HFF-Myc (cell line): Measurements from ENCODE around the gene SPIRE1.

ENCODE experiments used
- DNase-seq: peaks from one replicate; pipeline ENCODE4 v3.0.0-alpha.2; 2011; ENCODE audit warnings: low read depth; ENCODE audit errors: extremely low read depth
- H3K4me3 ChIP-seq: replicated peaks from 2 replicates; pipeline ENCODE4 v1.5.1; 2011; ENCODE audit warnings: low read depth, mild to moderate bottlenecking, control low read depth, low read length
- TF ChIP-seq, protein P1 (sequence below): IDR thresholded peaks from 2 replicates; pipeline ENCODE4 v1.5.1; 2012; ENCODE audit warnings: mild to moderate bottlenecking, low read depth, low read length, control low read depth; ENCODE audit errors: missing control alignments

SPIRE1 gene

DNA sequence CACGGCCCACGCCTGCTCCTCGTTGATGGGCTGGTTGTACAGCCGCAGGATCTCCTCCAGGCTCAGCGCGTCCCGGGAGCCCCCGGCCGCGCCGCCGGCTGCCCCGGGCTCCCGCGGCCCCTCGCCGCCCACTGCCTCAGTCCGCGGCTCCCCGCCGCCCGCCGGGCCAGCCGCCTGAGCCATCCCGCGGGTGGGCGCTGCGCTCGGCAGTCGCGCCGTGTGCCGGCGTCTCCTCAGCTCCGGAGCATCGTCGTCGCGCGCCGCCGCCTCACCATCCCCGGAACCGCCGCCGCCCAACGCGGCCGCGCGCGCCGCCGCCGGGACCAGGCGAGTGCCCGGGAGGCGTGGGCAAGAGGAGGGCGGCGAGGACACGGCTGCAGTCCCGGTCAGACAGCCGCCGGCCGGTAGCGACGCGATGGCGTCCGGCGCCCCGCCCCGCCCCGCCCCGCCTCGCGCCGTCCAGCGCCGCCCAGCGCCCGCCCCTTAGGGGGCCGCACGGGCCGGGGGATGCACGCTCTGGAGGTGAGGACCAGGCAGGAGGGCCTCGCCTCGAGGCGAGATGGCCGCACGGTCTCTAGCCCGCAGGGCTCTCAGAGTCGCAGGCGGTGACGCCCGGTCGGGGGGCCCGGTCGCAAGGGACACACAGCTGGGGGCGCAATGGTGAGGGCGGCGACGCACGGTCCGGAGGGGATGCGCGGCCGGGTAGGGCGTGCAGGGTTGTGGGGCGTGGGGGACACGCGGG lies at the start of gene SPIRE1:
Gene SPIRE1, minus strand, starts transcription at position 424 of the 742 bp plus-strand sequence. Its CDS starts 241 bp downstream, at position 183.
- peak within 1 kb of the TSS; percentile 77 for H3K4me3 ChIP-seq
- TF ChIP-seq, protein P1, sequence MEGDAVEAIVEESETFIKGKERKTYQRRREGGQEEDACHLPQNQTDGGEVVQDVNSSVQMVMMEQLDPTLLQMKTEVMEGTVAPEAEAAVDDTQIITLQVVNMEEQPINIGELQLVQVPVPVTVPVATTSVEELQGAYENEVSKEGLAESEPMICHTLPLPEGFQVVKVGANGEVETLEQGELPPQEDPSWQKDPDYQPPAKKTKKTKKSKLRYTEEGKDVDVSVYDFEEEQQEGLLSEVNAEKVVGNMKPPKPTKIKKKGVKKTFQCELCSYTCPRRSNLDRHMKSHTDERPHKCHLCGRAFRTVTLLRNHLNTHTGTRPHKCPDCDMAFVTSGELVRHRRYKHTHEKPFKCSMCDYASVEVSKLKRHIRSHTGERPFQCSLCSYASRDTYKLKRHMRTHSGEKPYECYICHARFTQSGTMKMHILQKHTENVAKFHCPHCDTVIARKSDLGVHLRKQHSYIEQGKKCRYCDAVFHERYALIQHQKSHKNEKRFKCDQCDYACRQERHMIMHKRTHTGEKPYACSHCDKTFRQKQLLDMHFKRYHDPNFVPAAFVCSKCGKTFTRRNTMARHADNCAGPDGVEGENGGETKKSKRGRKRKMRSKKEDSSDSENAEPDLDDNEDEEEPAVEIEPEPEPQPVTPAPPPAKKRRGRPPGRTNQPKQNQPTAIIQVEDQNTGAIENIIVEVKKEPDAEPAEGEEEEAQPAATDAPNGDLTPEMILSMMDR = no peak
- no peak for DNase-seq

DNA sequence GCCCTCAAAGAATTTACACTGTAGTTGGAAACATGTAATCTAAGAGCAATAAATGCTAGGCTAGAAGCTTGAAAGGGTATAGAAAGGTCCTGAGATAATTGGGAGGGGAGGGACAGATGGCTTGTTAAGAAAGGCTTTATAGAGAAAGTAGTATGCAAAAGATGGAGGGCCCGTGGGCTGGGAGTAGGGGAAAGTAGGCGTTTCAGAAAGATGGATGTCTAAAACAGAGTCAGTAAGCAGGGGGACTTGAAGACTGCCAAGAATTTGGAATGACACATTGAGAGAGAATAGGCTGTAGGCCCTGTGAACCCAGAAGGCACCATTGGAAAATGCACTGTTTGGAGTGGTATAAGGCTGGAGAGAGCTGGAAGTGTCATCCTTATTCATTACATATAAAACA lies 45.8 kb upstream of the SPIRE1 start:
- peak overlapping the region; percentile 93 for H3K4me3 ChIP-seq
- TF ChIP-seq, protein P1 = no peak
- no peak for DNase-seq

DNA sequence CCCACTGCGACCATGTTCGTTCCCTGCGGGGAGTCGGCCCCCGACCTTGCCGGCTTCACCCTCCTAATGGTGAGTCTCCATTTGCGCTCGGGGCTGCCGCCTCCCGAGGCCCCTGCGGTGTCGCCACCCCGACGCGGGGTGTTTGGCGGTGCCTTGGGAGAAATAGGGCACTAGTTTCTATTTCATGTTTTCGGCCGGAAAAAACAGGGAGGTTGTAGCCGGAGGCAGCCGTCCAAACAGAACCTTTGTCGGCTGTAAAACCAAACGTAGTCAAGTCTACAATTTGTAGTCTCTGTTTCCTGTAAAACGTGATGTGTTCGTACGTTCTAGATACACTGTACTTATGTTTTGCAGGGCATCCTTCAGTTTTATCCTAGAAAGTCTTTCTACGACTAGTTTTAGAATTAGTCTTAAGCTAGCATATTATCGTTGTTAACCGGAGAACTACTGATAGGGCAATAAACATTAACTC lies 45.2 kb upstream of the SPIRE1 start:
- TF ChIP-seq, protein P1 = no peak
- DNase-seq = no peak
- H3K4me3 ChIP-seq = peak overlapping the region; percentile 93

DNA sequence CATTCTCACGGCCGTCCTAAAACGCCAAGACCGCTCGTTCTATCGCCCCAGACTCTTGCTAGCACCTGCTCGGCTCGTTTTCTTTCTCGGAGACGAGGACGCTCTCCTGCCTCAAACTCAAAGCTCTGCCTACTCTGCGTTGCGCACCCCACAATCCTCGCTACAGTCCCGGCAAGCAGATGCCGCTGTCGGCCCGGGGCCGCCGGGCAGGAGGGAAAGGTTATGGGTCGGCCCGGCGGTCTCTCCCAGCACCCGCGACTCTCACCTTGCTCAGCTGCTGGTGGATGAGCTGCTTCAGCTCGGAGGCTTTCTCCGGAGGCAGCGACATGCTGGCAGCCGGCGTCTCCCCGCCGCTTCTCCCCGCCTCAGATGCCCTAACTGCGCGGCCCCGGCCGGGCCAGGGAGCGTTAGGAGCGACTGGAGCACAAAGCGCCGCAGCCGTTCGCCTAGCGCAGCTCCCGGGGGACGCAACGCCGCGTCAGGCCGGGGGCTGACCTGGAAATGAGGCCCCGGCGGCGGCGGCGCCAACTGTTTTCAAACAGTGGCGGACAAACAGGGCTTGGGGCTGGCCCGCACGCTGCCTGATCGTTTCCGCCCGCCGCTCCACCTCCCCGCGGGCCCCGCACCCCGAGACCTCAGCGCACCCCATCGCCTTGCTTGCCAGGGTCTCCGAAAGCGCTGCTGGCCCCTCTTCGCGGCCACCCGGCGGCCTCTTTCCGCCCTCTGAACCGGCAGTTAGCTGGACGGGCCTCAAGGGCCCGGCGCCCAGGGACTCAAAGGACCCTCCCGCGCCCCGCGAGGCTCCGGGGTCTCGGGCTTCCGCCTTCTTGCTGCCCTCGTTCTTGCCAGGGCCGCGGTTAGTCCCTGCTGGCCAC lies 44.6 kb upstream of the SPIRE1 start, which contains the start of the genes CEP76 and PSMG2:
Gene CEP76, minus strand, starts transcription at position 503 of the 875 bp plus-strand sequence. Its CDS starts 175 bp downstream, at position 328.
Gene PSMG2, plus strand, starts transcription at position 822 of the 875 bp plus-strand sequence. CDS start 66 bp downstream, outside the sequence.
- DNase-seq = peak; percentile 41
- TF ChIP-seq, protein P1 = no peak
- peak within 1 kb of the TSS; percentile 93 for H3K4me3 ChIP-seq

DNA sequence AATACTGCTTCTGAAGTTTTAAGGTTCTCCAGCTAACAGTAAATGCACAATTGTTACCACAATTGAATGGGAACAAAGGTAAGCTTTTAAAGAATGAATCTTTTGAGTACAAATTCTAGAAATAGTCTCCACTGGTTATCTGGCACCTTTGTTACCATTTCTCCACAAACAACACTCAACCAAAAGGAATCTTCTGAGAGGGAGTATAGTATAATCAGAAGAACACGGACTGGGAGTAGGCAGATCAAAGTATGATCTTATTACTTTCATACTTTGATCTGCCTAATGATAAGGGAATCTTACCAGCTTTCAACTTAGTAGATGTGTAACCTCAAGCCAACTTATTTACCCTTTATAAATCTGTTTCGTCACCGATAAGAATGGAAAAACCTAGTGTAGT lies 43.3 kb upstream of the SPIRE1 start:
- H3K4me3 ChIP-seq = peak overlapping the region; percentile 93
- TF ChIP-seq, protein P1 = no peak
- no peak for DNase-seq

DNA sequence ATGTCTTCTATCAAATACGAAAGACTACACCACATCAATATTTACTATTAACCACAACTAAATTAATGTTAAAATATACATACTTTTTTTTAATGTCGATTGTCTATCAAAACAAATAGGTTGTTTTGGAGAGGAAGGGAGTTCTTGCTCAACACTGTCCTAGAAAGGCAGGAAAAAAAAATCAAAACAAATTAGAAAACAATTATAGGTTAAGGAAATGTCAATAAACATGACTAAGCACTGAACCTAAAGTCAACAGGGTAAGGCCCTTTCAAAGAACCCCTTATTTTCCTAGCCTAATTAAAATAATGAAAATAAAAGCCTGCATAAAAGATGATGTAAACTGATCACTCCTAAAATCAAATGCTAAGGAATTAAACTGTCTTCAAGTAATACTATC lies 41.8 kb upstream of the SPIRE1 start:
- DNase-seq = no peak
- TF ChIP-seq, protein P1 = no peak
- no peak overlapping the region for H3K4me3 ChIP-seq
